Epithelial cell of esophagus (primary cell): ENCODE measurements around the gene BPNT1.

ENCODE experiments used
- DNase-seq: peaks from one replicate; pipeline ENCODE4 v3.0.0; 2010; ENCODE audit warnings: low read depth
- H3K4me3 ChIP-seq: 2 replicates; pipeline ENCODE4 v1.5.1; 2011; ENCODE audit warnings: mild to moderate bottlenecking, low read length, control low read depth
- TF ChIP-seq, protein P1 (sequence below): IDR thresholded peaks from 2 replicates; pipeline ENCODE4 v1.5.1; 2011; ENCODE audit warnings: low read depth, mild to moderate bottlenecking, low read length, control low read depth, inconsistent platforms; ENCODE audit not compliant: insufficient read depth; ENCODE audit errors: missing control alignments

Gene BPNT1, protein sequence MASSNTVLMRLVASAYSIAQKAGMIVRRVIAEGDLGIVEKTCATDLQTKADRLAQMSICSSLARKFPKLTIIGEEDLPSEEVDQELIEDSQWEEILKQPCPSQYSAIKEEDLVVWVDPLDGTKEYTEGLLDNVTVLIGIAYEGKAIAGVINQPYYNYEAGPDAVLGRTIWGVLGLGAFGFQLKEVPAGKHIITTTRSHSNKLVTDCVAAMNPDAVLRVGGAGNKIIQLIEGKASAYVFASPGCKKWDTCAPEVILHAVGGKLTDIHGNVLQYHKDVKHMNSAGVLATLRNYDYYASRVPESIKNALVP

GRCh38 chr1:220089650-220090556, at the start of gene BPNT1:
BPNT1 (minus strand) TSS chr1:220089788; CDS start chr1:220079846, 9,942 bp downstream.
- TF ChIP-seq, protein P1, sequence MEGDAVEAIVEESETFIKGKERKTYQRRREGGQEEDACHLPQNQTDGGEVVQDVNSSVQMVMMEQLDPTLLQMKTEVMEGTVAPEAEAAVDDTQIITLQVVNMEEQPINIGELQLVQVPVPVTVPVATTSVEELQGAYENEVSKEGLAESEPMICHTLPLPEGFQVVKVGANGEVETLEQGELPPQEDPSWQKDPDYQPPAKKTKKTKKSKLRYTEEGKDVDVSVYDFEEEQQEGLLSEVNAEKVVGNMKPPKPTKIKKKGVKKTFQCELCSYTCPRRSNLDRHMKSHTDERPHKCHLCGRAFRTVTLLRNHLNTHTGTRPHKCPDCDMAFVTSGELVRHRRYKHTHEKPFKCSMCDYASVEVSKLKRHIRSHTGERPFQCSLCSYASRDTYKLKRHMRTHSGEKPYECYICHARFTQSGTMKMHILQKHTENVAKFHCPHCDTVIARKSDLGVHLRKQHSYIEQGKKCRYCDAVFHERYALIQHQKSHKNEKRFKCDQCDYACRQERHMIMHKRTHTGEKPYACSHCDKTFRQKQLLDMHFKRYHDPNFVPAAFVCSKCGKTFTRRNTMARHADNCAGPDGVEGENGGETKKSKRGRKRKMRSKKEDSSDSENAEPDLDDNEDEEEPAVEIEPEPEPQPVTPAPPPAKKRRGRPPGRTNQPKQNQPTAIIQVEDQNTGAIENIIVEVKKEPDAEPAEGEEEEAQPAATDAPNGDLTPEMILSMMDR, result no peak
- peak; percentile 98 for DNase-seq
- peak within 1 kb of the TSS; percentile 80 for H3K4me3 ChIP-seq

DNA sequence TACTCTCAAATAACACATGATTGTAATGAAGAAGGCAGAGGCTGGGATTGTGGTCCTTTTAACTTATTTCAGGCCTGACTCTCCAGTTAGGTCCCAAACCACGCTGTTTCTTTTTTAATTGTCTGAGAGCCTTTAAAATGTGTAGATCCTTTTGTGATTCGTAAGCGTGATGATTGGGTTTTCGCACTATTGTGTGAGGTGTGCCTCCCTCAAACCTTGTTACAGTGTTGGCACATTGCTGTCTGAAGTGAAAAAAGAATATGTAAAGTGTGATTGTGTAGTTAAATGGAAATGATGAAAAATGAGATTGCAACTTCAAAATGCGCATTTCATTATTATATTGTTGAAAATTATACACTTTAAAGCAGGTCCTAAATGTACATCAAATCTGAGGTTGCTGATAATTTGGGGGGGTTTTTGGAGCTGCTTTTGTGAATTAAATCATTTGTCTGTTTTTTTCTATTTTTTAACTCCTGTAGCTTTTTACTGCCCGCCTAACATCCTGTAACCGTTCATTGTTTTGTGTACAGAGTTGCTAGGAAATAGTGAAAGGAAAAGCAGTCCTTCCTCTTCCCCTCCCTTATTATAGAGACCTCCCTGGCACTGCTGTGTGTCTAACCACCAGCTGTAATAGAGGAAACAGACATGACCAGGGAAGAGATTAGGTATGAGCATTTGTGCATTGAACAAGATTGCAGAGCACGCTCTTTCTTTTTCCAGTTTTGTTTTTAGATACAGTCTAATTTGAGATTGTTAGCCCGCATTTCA, 47.6 kb upstream of the BPNT1 start:
- TF ChIP-seq, protein P1, result no peak
- DNase-seq, result no peak
- H3K4me3 ChIP-seq, result no peak overlapping the region

- no peak overlapping the region for H3K4me3 ChIP-seq
- TF ChIP-seq, protein P1, result no peak
- DNase-seq, result no peak
Measured at GRCh38 chr1:220135755-220136154, 46.2 kb upstream of the BPNT1 start.

DNA sequence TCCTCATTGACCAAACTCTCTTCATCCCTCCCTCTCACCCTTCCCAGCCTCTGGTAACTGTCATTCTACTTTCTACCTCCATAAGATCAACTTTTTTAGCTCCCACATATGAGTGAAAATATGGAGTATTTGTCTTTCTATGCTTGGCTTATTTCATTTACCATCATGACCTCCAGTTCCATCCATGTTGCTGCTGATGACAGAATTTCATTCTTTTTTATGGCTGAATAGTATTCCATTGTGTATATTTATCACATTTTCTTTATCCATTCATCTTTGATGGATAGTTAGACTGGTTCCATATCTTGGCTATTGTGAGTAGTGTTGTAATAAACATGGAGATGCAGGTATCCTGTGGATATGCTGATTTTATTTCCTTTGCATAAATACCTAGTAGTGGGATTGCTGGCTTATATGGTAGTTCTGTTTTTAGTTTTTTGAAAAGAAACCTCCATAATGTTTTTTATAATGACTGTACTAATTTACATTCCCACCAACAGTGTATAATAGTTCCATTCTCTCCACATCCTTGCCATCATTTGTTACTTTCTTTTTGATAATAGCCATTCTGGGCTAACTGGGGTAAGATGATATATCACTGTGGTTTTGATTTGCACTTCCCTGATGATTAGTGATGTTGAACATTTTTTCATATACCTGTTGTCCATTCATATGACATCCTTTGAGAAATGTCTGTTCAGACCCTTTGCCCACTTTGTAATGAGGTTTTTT, 40.1 kb upstream of the BPNT1 start:
- TF ChIP-seq, protein P1, result no peak
- H3K4me3 ChIP-seq, result no peak overlapping the region
- no peak for DNase-seq

DNA sequence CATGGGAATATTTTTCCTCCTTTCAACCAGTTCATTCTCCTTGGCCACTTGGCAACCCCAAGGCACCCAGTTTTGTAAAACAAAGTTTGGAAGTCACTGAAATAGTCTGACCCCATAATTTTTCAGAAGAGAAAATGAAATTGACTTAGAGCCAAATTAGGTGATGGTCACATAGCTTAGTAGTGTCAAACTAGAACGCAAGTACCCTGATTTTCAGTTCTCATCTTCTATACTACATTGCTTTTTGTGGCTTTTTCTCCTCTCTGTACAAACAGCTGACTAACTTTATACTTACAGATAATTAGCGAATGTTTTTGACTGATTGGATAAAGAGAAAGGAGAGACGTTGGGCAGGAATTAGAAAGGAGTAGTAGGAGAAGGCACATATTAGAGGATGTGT, 37.5 kb upstream of the BPNT1 start:
- no peak for DNase-seq
- H3K4me3 ChIP-seq, result no peak overlapping the region
- TF ChIP-seq, protein P1, result no peak

DNA sequence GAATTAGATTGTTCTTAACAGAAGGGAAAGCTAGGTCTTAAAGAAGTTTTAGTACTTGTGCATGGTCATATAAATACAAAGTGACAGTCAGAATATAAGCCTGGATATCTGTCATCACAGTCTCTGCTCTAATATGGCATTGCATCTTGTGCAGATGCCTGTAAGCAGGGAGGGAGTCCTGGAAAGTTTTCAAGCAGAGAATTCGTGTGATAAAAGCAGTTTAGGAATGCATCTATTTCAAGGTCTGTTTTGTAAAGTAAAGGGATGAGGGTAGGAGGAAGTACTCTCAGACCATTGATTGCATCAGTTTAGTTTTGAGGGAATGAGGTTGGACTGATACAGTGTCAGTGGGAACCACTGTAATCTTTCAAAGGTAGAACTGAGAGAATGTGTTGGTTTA, 35.0 kb upstream of the BPNT1 start:
- H3K4me3 ChIP-seq, result no peak overlapping the region
- TF ChIP-seq, protein P1, result no peak
- no peak for DNase-seq
